H1 (cell line): ENCODE results near the gene PAGE1. TPM values are rescaled to one million over a fixed set of nuclear protein-coding genes. Genes with fewer than 3 reads are reported as not detected.

Experiments used
- polyA plus RNA-seq, 7 experiments: library from polyadenylated mRNA; depleted of rRNA in 3 of 7; stranded (reverse) in 5 of 7; unstranded in 2 of 7; fragments of >200 nt in 5 of 7; fragments of 200-250 nt in 2 of 7; gene quantifications; 1 replicate in 5 of 7; 2 replicates in 1 of 7; 4 replicates in 1 of 7; pipeline versions ENCODE4 v1.2.1 to v1.2.3, GENCODE V29; 2011 to 2013; ENCODE audit warnings: missing spikeins in 2 of 7, mixed read lengths in 2 of 7
- total RNA-seq: library from RNA; stranded (reverse); fragmentation: NEBNext Ultra II Directional; extraction: Animal tissue kit (Norgen Biotek cat#: 25700); gene quantifications from 2 replicates; pipeline ENCODE4 v1.2.1, GENCODE V29; 2021

Gene PAGE1
- total and polyA plus RNA-seq, 2 of the 8 experiments (the other 6 are each of a cell fraction or from before 2014, with no cell fraction given), result not detected

Other genes with a start within 250 kb of the PAGE1 start
- gene GAGE12C, start 163.8 kb downstream of the PAGE1 start, total RNA-seq, result not detected in 2 replicates
- gene GAGE12C, start 163.8 kb downstream of the PAGE1 start, polyA plus RNA-seq (2011; rRNA removed), result not detected in 2 replicates
- not detected in 2 replicates for gene GAGE12D, start 154.3 kb downstream of the PAGE1 start, total RNA-seq
- not detected in 2 replicates for gene GAGE12D, start 154.3 kb downstream of the PAGE1 start, polyA plus RNA-seq (2011; rRNA removed)
- gene GAGE12E, start 144.7 kb downstream of the PAGE1 start, total RNA-seq, result not detected in 2 replicates
- gene GAGE12E, start 144.7 kb downstream of the PAGE1 start, polyA plus RNA-seq (2011; rRNA removed), result not detected in 2 replicates
- gene GAGE12F, start 135.1 kb downstream of the PAGE1 start, total RNA-seq, result not detected in 2 replicates
- gene GAGE12F, start 135.1 kb downstream of the PAGE1 start, polyA plus RNA-seq (2011; rRNA removed), result not detected in 2 replicates
- not detected in 2 replicates for gene GAGE12G, start 125.6 kb downstream of the PAGE1 start, total RNA-seq
- not detected in 2 replicates for gene GAGE12G, start 125.6 kb downstream of the PAGE1 start, polyA plus RNA-seq (2011; rRNA removed)
- gene GAGE12H, start 116.0 kb downstream of the PAGE1 start, total RNA-seq, result not detected in 2 replicates
- not detected in 2 replicates for gene GAGE12H, start 116.0 kb downstream of the PAGE1 start, polyA plus RNA-seq (2011; rRNA removed)
- gene GAGE2A, start 106.5 kb downstream of the PAGE1 start, total RNA-seq, result not detected in 2 replicates
- gene GAGE2A, start 106.5 kb downstream of the PAGE1 start, polyA plus RNA-seq (2011; rRNA removed), result not detected in 2 replicates
- not detected in 2 replicates for gene GAGE1, start 97.0 kb downstream of the PAGE1 start, total RNA-seq
- not detected in 2 replicates for gene GAGE1, start 97.0 kb downstream of the PAGE1 start, polyA plus RNA-seq (2011; rRNA removed)
- gene PAGE4, start 133.3 kb upstream of the PAGE1 start, total RNA-seq, result not detected in 2 replicates
- 0.50 and 0.53 TPM in 2 replicates for gene PAGE4, start 133.3 kb upstream of the PAGE1 start, polyA plus RNA-seq (2011; rRNA removed)
- 4.7 and 5.7 TPM in 2 replicates for gene USP27X, start 183.5 kb upstream of the PAGE1 start, total RNA-seq
- 3.8 TPM in 2 replicates for gene USP27X, start 183.5 kb upstream of the PAGE1 start, polyA plus RNA-seq (2011; rRNA removed)
- gene CLCN5, start 226.6 kb upstream of the PAGE1 start, total RNA-seq, result 9.7 and 10.8 TPM in 2 replicates
- 4.2 and 4.4 TPM in 2 replicates for gene CLCN5, start 226.6 kb upstream of the PAGE1 start, polyA plus RNA-seq (2011; rRNA removed)